ENCODE data around the gene PLTP. TPM values are rescaled to one million over a fixed set of nuclear protein-coding genes. Genes with fewer than 3 reads are reported as not detected.

Gene PLTP
- total RNA-seq, 1 experiment from 2014 or later = 18.5 TPM

GRCh38 chr20:45866454-45866853 lies 45.5 kb downstream of the PLTP start:
- in situ Hi-C loops (cut with HindIII; ENCODE audit: low pct_unique_long_range_greater_than_20kb, low sequenced_read_pairs) = no loop called here
- DNase-seq (ENCODE audit: low read depth, low spot score) = no peak

- in situ Hi-C loops (cut with HindIII; ENCODE audit: low pct_unique_long_range_greater_than_20kb, low sequenced_read_pairs) = no loop called here
- no peak for DNase-seq (ENCODE audit: low read depth, low spot score)
Measured at GRCh38 chr20:45863543-45864470, 48.1 kb downstream of the PLTP start.

- DNase-seq (ENCODE audit: low read depth, low spot score) = no peak
- in situ Hi-C loops (cut with HindIII; ENCODE audit: low pct_unique_long_range_greater_than_20kb, low sequenced_read_pairs) = no loop called here
Measured at GRCh38 chr20:45861221-45862075, 50.5 kb downstream of the PLTP start.

GRCh38 chr20:45860560-45861220 lies 51.3 kb downstream of the PLTP start:
- DNase-seq (ENCODE audit: low read depth, low spot score) = no peak
- in situ Hi-C loops (cut with HindIII; ENCODE audit: low pct_unique_long_range_greater_than_20kb, low sequenced_read_pairs) = no loop called here

GRCh38 chr20:45859916-45860315 lies 52.0 kb downstream of the PLTP start:
- in situ Hi-C loops (cut with HindIII; ENCODE audit: low pct_unique_long_range_greater_than_20kb, low sequenced_read_pairs) = no loop called here
- DNase-seq (ENCODE audit: low read depth, low spot score) = no peak

- in situ Hi-C loops (cut with HindIII; ENCODE audit: low pct_unique_long_range_greater_than_20kb, low sequenced_read_pairs) = no loop called here
- peak; percentile 37 for DNase-seq (ENCODE audit: low read depth, low spot score)
Measured at GRCh38 chr20:45857882-45858216, 54.1 kb downstream of the PLTP start.

GRCh38 chr20:45857114-45857881 lies 54.7 kb downstream of the PLTP start, which contains the start of the genes ACOT8 and ZSWIM3:
Gene ACOT8, minus strand, starts transcription at chr20:45857392. Its CDS starts 77 bp downstream, at chr20:45857315.
Gene ZSWIM3, plus strand, starts transcription at chr20:45857614. Its CDS starts 212 bp downstream, at chr20:45857826.
- DNase-seq (ENCODE audit: low read depth, low spot score) = peak; percentile 100
- in situ Hi-C loops (cut with HindIII; ENCODE audit: low pct_unique_long_range_greater_than_20kb, low sequenced_read_pairs) = no loop called here

GRCh38 chr20:45853484-45853883 lies 58.5 kb downstream of the PLTP start:
- DNase-seq (ENCODE audit: low read depth, low spot score) = no peak
- in situ Hi-C loops (cut with HindIII; ENCODE audit: low pct_unique_long_range_greater_than_20kb, low sequenced_read_pairs) = no loop called here

- in situ Hi-C loops (cut with HindIII; ENCODE audit: low pct_unique_long_range_greater_than_20kb, low sequenced_read_pairs) = no loop called here
- DNase-seq (ENCODE audit: low read depth, low spot score) = no peak
Measured at GRCh38 chr20:45852326-45852725, 59.6 kb downstream of the PLTP start.

- no peak for DNase-seq (ENCODE audit: low read depth, low spot score)
- in situ Hi-C loops (cut with HindIII; ENCODE audit: low pct_unique_long_range_greater_than_20kb, low sequenced_read_pairs) = no loop called here
Measured at GRCh38 chr20:45851501-45851900, 60.5 kb downstream of the PLTP start.

GRCh38 chr20:45850926-45851325 lies 61.0 kb downstream of the PLTP start:
- in situ Hi-C loops (cut with HindIII; ENCODE audit: low pct_unique_long_range_greater_than_20kb, low sequenced_read_pairs) = no loop called here

GRCh38 chr20:45850238-45850637 lies 61.7 kb downstream of the PLTP start:
- in situ Hi-C loops (cut with HindIII; ENCODE audit: low pct_unique_long_range_greater_than_20kb, low sequenced_read_pairs) = no loop called here
- no peak for DNase-seq (ENCODE audit: low read depth, low spot score)

More at GRCh38 chr20:45850926-45851325, 61.0 kb downstream of the PLTP start:
- DNase-seq (ENCODE audit: low read depth, low spot score) = no peak

GRCh38 chr20:45848969-45849582 lies 62.9 kb downstream of the PLTP start:
- in situ Hi-C loops (cut with HindIII; ENCODE audit: low pct_unique_long_range_greater_than_20kb, low sequenced_read_pairs) = no loop called here
- DNase-seq (ENCODE audit: low read depth, low spot score) = no peak
